Hypothalamus (tissue), 51 donors: ENCODE measurements around the gene ZNF219.

ENCODE experiments used
- DNase-seq, 51 donors: peaks; one replicate each; lab custom pipeline; 2025; lab: John Stamatoyannopoulos, UW

The ZNF219 gene

GRCh38 chr14:21070083-21070609 is 28.3 kb downstream of the ZNF219 start, which contains the start of gene ARHGEF40:
Gene ARHGEF40 (plus strand): TSS chr14:21070304. CDS start chr14:21070397, 93 bp downstream.
- peak in 47 of 51 donors; percentile 13 to 85 (median 69) for DNase-seq

- peak in 48 of 51 donors; percentile 21 to 90 (median 60) for DNase-seq
Observed at GRCh38 chr14:21069388-21070082, 28.9 kb downstream of the ZNF219 start.

GRCh38 chr14:21068521-21069387 is 29.7 kb downstream of the ZNF219 start:
- peak in 42 of 51 donors; percentile 3 to 67 (median 46) for DNase-seq

GRCh38 chr14:21066882-21067502 is 31.5 kb downstream of the ZNF219 start:
- DNase-seq, result no peak

GRCh38 chr14:21063479-21063878 is 35.0 kb downstream of the ZNF219 start:
- DNase-seq, result no peak

GRCh38 chr14:21061347-21061668 is 37.1 kb downstream of the ZNF219 start:
- DNase-seq, result no peak

- DNase-seq, result no peak
Observed at GRCh38 chr14:21060614-21061346, 37.7 kb downstream of the ZNF219 start.

- DNase-seq, result peak in 12 of 51 donors; percentile 4 to 34 (median 14)
Observed at GRCh38 chr14:21059842-21060613, 38.4 kb downstream of the ZNF219 start.

- no peak for DNase-seq
Observed at GRCh38 chr14:21058903-21059302, 39.6 kb downstream of the ZNF219 start.

GRCh38 chr14:21057803-21058675 is 40.4 kb downstream of the ZNF219 start, which contains the start of gene RNASE8:
Gene RNASE8 (plus strand): TSS chr14:21057822. CDS start chr14:21057893, 71 bp downstream.
- DNase-seq, result no peak

- no peak for DNase-seq
Observed at GRCh38 chr14:21056520-21057163, 41.8 kb downstream of the ZNF219 start.

GRCh38 chr14:21055432-21056117 is 42.9 kb downstream of the ZNF219 start:
- DNase-seq, result no peak

- no peak for DNase-seq
Observed at GRCh38 chr14:21054768-21055145, 43.7 kb downstream of the ZNF219 start.

- DNase-seq, result no peak
Observed at GRCh38 chr14:21054123-21054767, 44.2 kb downstream of the ZNF219 start.

- no peak for DNase-seq
Observed at GRCh38 chr14:21053184-21054122, 45.0 kb downstream of the ZNF219 start.

- no peak for DNase-seq
Observed at GRCh38 chr14:21050597-21050996, 47.9 kb downstream of the ZNF219 start.
